Measurements from ENCODE around the gene JPH2.

The JPH2 gene

DNA sequence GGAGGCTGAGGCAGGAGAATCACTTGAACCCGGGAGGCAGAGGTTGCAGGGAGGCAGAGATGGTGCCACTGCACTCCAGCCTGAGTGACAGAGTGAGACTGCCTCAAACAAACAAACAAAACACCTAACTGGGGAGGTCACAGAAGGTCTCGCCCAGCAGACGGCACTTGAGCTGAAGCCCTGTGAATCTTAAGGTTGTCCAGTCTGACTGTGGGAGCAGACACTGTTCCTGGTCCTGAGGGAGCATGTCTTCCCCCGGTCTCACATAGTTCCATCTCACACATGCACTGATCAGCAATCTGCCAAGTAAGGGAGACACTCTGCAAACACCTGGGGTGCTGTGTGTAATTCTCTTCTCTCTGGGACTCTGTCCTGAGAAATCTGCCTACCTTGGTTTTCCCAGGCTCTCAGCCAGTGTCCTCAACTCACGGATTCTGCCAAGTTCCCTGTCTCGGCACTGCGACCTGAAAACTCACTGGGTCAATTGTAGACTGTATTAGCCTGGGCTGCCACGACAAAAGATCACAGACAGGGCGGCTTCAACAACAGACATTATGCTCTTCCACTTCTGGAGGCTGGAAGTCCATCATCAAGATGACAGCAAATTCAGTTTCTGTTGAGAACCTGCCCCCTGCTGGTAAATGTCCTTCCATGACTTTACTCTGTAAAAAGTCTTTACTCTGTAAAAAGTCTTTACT lies 94.3 kb downstream of the JPH2 start:
- Histone ChIP-seq H3K4me3 (ENCODE audit: low read length) (no peak overlapping the region), H3K27me3 (ENCODE audit: control insufficient read depth, insufficient read depth, low read length) (no peaks in the 10 kb centered on the region), H3K9me3 (ENCODE audit: control insufficient read depth, low read length) (no peaks in the 10 kb centered on the region), H3K9ac (ENCODE audit: low read length) (no peak overlapping the region), H3K4me1 (ENCODE audit: control insufficient read depth, insufficient read depth, low read length) (no peaks in the 10 kb centered on the region), H3K36me3 (ENCODE audit: control insufficient read depth, insufficient read depth, low read length) (no peaks in the 10 kb centered on the region)

DNA sequence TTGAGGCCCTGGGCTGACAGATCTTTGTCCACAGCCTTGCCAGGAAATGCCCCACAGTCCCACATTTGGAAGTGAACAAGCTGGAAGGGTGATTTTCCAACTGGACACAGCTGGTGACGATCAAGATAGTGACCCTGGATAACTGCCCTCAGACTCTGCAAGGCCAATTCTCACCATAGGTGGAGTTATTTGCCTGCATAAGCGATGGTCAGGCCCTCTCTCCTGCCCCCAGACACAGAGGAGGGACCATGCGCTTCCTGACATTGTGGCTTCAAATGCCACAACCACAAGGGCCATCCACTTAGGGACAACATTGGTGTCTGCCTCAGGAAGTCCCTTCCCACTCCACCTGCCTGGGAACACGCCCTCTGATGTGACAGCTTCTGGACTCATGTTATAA lies 96.0 kb downstream of the JPH2 start:
- H3K4me3 ChIP-seq (ENCODE audit: low read length), result no peak overlapping the region
- H3K27me3 ChIP-seq (ENCODE audit: control insufficient read depth, insufficient read depth, low read length), result no peaks in the 10 kb centered on the region
- no peaks in the 10 kb centered on the region for H3K9me3 ChIP-seq (ENCODE audit: control insufficient read depth, low read length)
- H3K9ac ChIP-seq (ENCODE audit: low read length), result no peak overlapping the region
- H3K36me3 ChIP-seq (ENCODE audit: control insufficient read depth, insufficient read depth, low read length), result no peaks in the 10 kb centered on the region
- H3K4me1 ChIP-seq (ENCODE audit: control insufficient read depth, insufficient read depth, low read length), result no peaks in the 10 kb centered on the region

DNA sequence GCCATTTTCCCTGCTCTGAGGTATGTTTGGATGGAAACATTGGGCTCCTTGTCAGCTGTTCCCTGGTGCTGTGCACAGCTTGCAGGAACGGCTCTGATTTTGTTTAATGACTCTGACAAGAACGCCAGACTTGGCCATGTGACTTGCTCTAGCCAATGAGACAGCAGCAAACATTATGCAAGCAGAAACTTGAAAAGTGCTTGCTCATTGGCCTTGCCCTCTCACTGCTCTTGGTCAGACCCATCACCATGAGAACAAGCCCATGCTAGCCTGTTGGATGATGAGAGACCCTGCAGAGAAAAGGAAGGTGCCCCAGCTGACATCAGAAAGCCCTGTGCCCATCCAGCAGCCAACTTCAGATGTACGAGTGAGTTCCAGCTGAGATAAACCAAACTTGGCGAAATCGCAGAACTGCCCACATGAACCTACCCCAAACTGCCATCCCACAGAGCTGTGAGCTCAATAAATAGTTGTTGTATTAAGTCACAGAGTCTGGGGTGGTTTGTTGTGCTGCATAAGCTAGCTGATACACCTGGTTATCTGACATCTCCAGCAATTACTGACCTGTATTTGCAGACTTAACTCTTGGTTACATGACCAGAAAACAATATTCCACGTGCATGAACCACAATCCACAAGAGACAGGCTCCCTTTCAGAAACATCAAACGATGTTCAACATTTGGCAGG lies 96.9 kb downstream of the JPH2 start:
- no peak overlapping the region for H3K4me3 ChIP-seq (ENCODE audit: low read length)
- H3K9me3 ChIP-seq (ENCODE audit: control insufficient read depth, low read length), result no peaks in the 10 kb centered on the region
- no peaks in the 10 kb centered on the region for H3K4me1 ChIP-seq (ENCODE audit: control insufficient read depth, insufficient read depth, low read length)
- H3K9ac ChIP-seq (ENCODE audit: low read length), result no peak overlapping the region
- no peaks in the 10 kb centered on the region for H3K27me3 ChIP-seq (ENCODE audit: control insufficient read depth, insufficient read depth, low read length)
- H3K36me3 ChIP-seq (ENCODE audit: control insufficient read depth, insufficient read depth, low read length), result no peaks in the 10 kb centered on the region

DNA sequence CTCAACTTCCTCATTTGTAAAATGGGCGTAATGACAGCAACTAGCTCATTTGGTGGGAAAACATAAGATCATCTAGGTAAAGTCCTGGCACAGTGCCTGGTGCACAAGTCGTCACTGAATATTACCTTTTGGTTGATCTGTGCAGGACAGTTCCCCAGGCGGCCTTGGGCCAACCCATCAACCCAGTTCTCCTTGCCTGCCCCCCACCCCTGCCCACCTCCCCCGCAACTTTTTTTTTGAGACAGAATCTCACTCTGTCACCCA lies 99.2 kb downstream of the JPH2 start:
- no peaks in the 10 kb centered on the region for H3K27me3 ChIP-seq (ENCODE audit: control insufficient read depth, insufficient read depth, low read length)
- no peak overlapping the region for H3K4me3 ChIP-seq (ENCODE audit: low read length)
- H3K36me3 ChIP-seq (ENCODE audit: control insufficient read depth, insufficient read depth, low read length), result no peaks in the 10 kb centered on the region
- H3K9me3 ChIP-seq (ENCODE audit: control insufficient read depth, low read length), result no peaks in the 10 kb centered on the region
- no peaks in the 10 kb centered on the region for H3K4me1 ChIP-seq (ENCODE audit: control insufficient read depth, insufficient read depth, low read length)
- H3K9ac ChIP-seq (ENCODE audit: low read length), result no peak overlapping the region

DNA sequence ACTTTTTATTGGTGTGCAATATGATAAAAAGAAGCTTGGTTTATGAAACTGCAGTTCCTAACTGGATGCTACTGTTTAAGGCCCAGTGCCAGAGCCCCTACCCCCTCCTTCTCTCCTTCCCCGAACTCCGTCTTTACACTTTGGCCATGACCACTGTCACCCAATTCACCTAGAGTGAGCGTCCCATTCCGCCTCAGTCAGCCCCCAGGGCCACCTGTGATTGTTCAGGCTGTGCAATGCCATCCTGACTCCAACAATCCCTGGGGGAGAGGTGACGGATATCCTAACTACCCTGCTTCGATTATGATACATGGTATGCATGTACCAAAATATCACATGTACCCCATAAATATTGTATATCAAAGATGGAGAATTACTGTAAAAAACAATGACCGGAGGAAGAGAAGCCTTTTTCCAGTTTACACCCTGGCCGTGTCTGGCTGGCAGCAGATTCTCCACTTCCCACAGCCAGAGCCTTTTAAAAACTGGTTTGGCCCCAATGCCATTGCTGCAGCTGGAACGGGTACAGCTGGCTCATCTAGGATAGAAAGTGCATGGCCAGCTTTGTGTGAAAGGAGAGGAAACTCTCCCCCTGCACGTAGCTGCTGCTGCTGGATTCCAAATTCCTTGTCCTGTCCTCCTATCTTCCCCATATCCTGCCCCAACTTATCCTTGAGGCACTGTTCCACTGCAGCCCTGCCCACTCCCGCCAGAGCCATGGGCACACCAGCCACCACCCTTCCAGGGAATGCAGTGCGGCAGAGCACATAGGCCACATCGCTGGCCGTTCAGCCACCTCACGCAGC lies 99.7 kb downstream of the JPH2 start:
- Histone ChIP-seq H3K4me1 (ENCODE audit: control insufficient read depth, insufficient read depth, low read length) (no peaks in the 10 kb centered on the region), H3K4me3 (ENCODE audit: low read length) (no peak overlapping the region), H3K27me3 (ENCODE audit: control insufficient read depth, insufficient read depth, low read length) (no peaks in the 10 kb centered on the region), H3K9me3 (ENCODE audit: control insufficient read depth, low read length) (no peaks in the 10 kb centered on the region), H3K36me3 (ENCODE audit: control insufficient read depth, insufficient read depth, low read length) (no peaks in the 10 kb centered on the region), H3K9ac (ENCODE audit: low read length) (no peak overlapping the region)

DNA sequence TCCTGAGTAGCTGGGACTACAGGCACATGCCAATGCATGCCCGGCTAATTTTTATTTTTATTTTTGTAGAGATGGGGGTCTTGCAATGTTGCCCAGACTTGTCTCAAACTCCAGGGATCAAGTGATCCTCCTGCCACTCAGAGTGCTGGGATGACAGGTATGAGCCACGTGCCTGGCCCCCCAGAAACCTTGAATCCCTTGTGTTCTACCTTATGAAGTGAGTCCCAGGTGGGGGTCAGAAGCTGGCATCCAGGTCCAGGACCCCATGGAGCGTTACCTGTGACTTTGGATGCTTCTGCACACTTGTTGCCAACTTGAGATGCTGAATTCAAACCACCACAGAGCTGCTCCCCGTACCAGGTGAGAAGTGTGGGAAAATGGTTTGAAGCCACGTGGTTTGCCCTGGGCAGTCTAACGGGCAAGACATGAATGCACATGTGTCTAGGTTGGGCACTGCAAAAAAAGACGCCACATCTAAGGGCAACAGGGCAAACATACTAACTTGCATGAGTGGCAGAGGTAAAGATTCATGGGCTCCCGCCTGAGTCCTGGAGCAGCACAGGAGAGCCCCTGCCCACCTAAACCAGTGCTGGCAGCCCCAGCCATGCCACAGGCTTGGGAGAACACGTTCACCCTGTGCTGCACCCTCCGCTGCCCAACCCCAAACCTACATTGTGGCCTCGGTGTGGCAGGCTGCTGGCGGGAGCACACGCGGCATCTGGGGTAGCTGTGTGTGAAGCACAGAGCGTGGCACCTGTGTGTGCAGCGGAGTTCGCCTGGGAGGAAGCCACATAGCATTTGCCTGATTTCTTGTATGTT lies 101.2 kb downstream of the JPH2 start:
- Histone ChIP-seq H3K9ac (ENCODE audit: low read length) (no peak overlapping the region), H3K36me3 (ENCODE audit: control insufficient read depth, insufficient read depth, low read length) (no peaks in the 10 kb centered on the region), H3K9me3 (ENCODE audit: control insufficient read depth, low read length) (no peaks in the 10 kb centered on the region), H3K27me3 (ENCODE audit: control insufficient read depth, insufficient read depth, low read length) (no peaks in the 10 kb centered on the region), H3K4me3 (ENCODE audit: low read length) (no peak overlapping the region), H3K4me1 (ENCODE audit: control insufficient read depth, insufficient read depth, low read length) (no peaks in the 10 kb centered on the region)

DNA sequence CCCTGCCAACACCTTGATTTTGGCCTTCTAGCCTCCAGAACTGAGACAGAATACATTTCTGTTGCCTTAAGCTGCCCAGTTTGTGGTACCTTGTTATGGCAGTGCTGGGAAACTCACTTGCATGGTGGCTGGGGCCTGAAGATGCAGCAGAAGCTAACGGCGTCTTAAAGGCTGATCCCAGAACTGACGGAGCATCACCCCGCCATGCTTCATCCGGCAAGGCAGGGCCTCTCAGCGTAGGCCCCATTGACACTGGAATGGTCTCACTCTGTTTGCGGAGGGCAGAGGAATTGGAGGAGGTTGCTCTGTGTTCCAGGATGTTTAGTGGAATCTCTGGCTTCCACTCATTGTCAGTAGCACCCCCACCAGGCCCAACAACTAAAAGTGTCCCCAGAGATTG lies 102.1 kb downstream of the JPH2 start:
- Histone ChIP-seq H3K9me3 (ENCODE audit: control insufficient read depth, low read length) (no peaks in the 10 kb centered on the region), H3K27me3 (ENCODE audit: control insufficient read depth, insufficient read depth, low read length) (no peaks in the 10 kb centered on the region), H3K9ac (ENCODE audit: low read length) (no peak overlapping the region), H3K36me3 (ENCODE audit: control insufficient read depth, insufficient read depth, low read length) (no peaks in the 10 kb centered on the region), H3K4me1 (ENCODE audit: control insufficient read depth, insufficient read depth, low read length) (no peaks in the 10 kb centered on the region), H3K4me3 (ENCODE audit: low read length) (no peak overlapping the region)

DNA sequence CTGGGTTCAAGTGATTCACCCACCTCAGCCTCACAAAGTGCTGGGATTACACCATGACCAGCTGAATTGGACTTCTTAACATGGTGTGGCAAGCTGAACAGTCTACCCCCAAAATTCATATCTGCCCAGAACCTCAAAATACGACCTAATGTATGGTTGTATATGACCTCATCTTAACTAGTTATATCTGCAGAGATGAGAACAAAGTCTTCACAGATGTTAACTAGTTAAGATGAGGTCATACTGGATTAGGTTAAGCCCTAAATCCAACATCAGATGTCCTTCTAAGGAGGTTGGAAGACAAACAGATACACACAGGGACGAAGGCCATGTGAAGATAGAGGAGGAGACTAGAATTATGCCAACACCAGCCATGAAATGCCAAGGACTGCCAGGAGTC lies 102.5 kb downstream of the JPH2 start:
- H3K9ac ChIP-seq (ENCODE audit: low read length), result no peak overlapping the region
- no peaks in the 10 kb centered on the region for H3K27me3 ChIP-seq (ENCODE audit: control insufficient read depth, insufficient read depth, low read length)
- H3K9me3 ChIP-seq (ENCODE audit: control insufficient read depth, low read length), result no peaks in the 10 kb centered on the region
- no peaks in the 10 kb centered on the region for H3K36me3 ChIP-seq (ENCODE audit: control insufficient read depth, insufficient read depth, low read length)
- no peaks in the 10 kb centered on the region for H3K4me1 ChIP-seq (ENCODE audit: control insufficient read depth, insufficient read depth, low read length)
- H3K4me3 ChIP-seq (ENCODE audit: low read length), result no peak overlapping the region

DNA sequence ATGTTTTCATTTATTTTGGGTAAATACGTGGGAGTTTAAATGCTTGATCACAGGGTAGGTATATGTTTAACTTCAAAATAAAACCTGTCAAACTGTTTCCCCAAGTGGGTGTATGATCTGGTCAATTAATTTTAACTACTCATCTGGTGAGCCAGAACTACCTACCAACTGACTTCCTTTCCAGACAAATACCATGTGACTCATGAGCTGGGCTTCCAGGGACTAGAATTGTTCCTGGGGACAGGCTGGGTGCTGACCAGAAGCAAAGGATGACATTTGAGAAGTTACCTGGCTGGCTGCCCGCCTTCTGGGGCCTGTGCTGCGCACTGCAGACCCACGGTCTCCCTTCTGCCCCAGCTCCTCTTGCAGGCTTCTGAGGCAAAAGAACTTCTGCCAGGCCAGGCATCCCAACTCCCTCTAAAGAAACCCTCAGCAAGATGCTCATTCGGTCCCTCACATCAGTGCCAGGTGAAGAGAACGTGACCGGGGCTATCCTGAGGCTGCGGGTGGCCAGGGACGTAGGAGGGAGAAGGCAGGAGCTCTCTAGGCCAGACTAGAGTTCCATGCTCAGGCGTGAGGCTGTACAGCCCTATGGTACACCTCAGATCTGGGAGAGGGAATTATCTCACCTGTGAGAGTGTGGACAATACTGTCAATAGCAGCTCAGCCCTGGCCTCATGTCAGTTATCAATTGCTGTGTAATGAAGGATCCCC lies 103.6 kb downstream of the JPH2 start:
- H3K9ac ChIP-seq (ENCODE audit: low read length), result no peak overlapping the region
- H3K36me3 ChIP-seq (ENCODE audit: control insufficient read depth, insufficient read depth, low read length), result no peaks in the 10 kb centered on the region
- H3K4me3 ChIP-seq (ENCODE audit: low read length), result no peak overlapping the region

DNA sequence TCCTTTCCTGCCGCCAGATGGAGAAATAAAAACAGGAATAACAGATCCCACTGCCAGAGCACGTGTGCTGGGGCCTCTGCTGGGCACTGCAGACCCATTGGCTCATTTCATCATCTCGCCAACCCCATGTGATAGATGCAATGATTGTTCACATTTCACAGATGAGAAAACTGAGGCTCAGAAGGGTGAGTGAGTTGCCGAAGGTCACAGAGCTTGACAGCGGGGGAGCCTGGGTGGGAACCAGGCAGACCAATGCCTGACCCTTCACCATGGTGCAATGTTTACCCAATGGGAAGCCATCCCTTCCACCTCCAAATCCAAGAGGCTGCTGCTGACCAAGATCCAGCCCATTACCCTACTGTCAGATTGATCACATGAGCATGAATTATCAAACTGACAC lies 105.1 kb downstream of the JPH2 start:
- no peaks in the 10 kb centered on the region for H3K9me3 ChIP-seq (ENCODE audit: control insufficient read depth, low read length)
- no peaks in the 10 kb centered on the region for H3K4me1 ChIP-seq (ENCODE audit: control insufficient read depth, insufficient read depth, low read length)
- H3K27me3 ChIP-seq (ENCODE audit: control insufficient read depth, insufficient read depth, low read length), result no peaks in the 10 kb centered on the region
- no peaks in the 10 kb centered on the region for H3K36me3 ChIP-seq (ENCODE audit: control insufficient read depth, insufficient read depth, low read length)
- no peak overlapping the region for H3K4me3 ChIP-seq (ENCODE audit: low read length)
- H3K9ac ChIP-seq (ENCODE audit: low read length), result no peak overlapping the region

More for the DNA sequence above, 103.6 kb downstream of the JPH2 start:
- Histone ChIP-seq H3K4me1 (ENCODE audit: control insufficient read depth, insufficient read depth, low read length) (no peaks in the 10 kb centered on the region), H3K9me3 (ENCODE audit: control insufficient read depth, low read length) (no peaks in the 10 kb centered on the region), H3K27me3 (ENCODE audit: control insufficient read depth, insufficient read depth, low read length) (no peaks in the 10 kb centered on the region)

DNA sequence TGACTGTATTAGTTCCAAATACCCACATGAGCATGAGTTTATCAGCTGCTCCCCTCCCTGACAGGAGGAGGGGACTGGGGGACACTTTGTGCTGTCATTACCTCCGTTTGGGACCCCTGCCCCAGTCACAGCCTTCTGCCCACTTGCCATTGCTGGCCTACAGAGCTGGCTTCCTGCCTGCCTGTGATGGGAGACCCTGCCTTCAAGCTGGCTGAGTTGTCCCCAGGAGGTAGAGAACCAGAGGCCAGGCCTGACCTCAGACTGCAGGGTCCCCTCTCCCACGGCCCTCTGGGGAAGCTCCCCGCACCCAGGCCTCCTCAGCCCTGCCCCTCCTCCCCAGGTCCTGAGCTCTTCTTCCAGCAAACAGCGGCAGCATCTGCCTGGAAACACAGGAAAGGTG lies 105.5 kb downstream of the JPH2 start:
- Histone ChIP-seq H3K4me1 (ENCODE audit: control insufficient read depth, insufficient read depth, low read length) (no peaks in the 10 kb centered on the region), H3K36me3 (ENCODE audit: control insufficient read depth, insufficient read depth, low read length) (no peaks in the 10 kb centered on the region), H3K4me3 (ENCODE audit: low read length) (no peak overlapping the region), H3K9me3 (ENCODE audit: control insufficient read depth, low read length) (no peaks in the 10 kb centered on the region), H3K9ac (ENCODE audit: low read length) (no peak overlapping the region), H3K27me3 (ENCODE audit: control insufficient read depth, insufficient read depth, low read length) (no peaks in the 10 kb centered on the region)

All from mucosa of stomach (tissue), 1 donor.